TTC549 (cell line): ENCODE results near the gene ROBO1.

ENCODE experiments used
- FAIRE-seq: peaks from 2 replicates; lab custom pipeline; 2012; peaks lifted over from hg19 to GRCh38; lab: Jason Lieb, UNC

Gene ROBO1

GRCh38 chr3:79160421-79160820 is 607.4 kb downstream of the ROBO1 start:
- FAIRE-seq = no peak

GRCh38 chr3:79159736-79160135 is 608.1 kb downstream of the ROBO1 start:
- no peak for FAIRE-seq

- FAIRE-seq = no peak
These were observed 610.6 kb downstream of the ROBO1 start for GRCh38 chr3:79157191-79157590.

- FAIRE-seq = no peak
These were observed 612.9 kb downstream of the ROBO1 start for GRCh38 chr3:79154865-79155264.

- no peak for FAIRE-seq
These were observed 619.0 kb downstream of the ROBO1 start for GRCh38 chr3:79148786-79149185.

- FAIRE-seq = no peak
These were observed 621.8 kb downstream of the ROBO1 start for GRCh38 chr3:79146024-79146423.

- FAIRE-seq = no peak
These were observed 627.1 kb downstream of the ROBO1 start for GRCh38 chr3:79140708-79141107.

GRCh38 chr3:79139395-79140068 is 628.3 kb downstream of the ROBO1 start:
- FAIRE-seq = no peak

GRCh38 chr3:79125313-79125984 is 642.3 kb downstream of the ROBO1 start:
- FAIRE-seq = no peak

GRCh38 chr3:79115458-79115857 is 652.3 kb downstream of the ROBO1 start:
- FAIRE-seq = no peak

- FAIRE-seq = no peak
These were observed 653.9 kb downstream of the ROBO1 start for GRCh38 chr3:79113876-79114275.

GRCh38 chr3:79111375-79112052 is 656.3 kb downstream of the ROBO1 start:
- no peak for FAIRE-seq

GRCh38 chr3:79109754-79110153 is 658.0 kb downstream of the ROBO1 start:
- no peak for FAIRE-seq

GRCh38 chr3:79103307-79103706 is 664.5 kb downstream of the ROBO1 start:
- no peak for FAIRE-seq

GRCh38 chr3:79097964-79098660 is 669.7 kb downstream of the ROBO1 start:
- FAIRE-seq = no peak

- FAIRE-seq = no peak
These were observed 673.1 kb downstream of the ROBO1 start for GRCh38 chr3:79094654-79095053.

GRCh38 chr3:79086514-79086913 is 681.3 kb downstream of the ROBO1 start:
- FAIRE-seq = peak; percentile 49

- no peak for FAIRE-seq
These were observed 682.6 kb downstream of the ROBO1 start for GRCh38 chr3:79085171-79085570.

GRCh38 chr3:79081335-79081734 is 686.5 kb downstream of the ROBO1 start:
- no peak for FAIRE-seq

- FAIRE-seq = no peak
These were observed 693.2 kb downstream of the ROBO1 start for GRCh38 chr3:79074558-79074957.

GRCh38 chr3:79067734-79068133 is 700.1 kb downstream of the ROBO1 start:
- FAIRE-seq = no peak

GRCh38 chr3:79066481-79066880 is 701.3 kb downstream of the ROBO1 start:
- FAIRE-seq = no peak

GRCh38 chr3:79063624-79064023 is 704.2 kb downstream of the ROBO1 start:
- FAIRE-seq = no peak
